Heart left ventricle (tissue), 16 donors: Measurements from ENCODE around the gene GPR87. TPM values are rescaled to one million over a fixed set of nuclear protein-coding genes. Genes with fewer than 3 reads are reported as not detected.
A peak's percentile ranks its signal among the peaks of the same experiment; 100 is the strongest.

Experiments used
- ATAC-seq, 4 donors: fragments of 200-7000 bp; cut with Tn5 transposase; one replicate each; pipeline ENCODE4 v1.9.1; 2020 to 2022; ENCODE audit warnings: moderate library complexity in 4 of 4, mild to moderate bottlenecking in 3 of 4, moderate number of reproducible peaks in 1 of 4
- DNase-seq, 5 donors: peaks; one replicate each; pipeline ENCODE4 v3.0.0-alpha.2; 2020
- H3K27ac ChIP-seq, 12 donors: fragments of 200-600 bp; sonication (generic) in 4 of 12; one replicate each; pipeline versions ENCODE4 v1.5.0 to v1.8.0; 2016 to 2022; ENCODE audit warnings: mild to moderate bottlenecking in 2 of 12
- H3K27me3 ChIP-seq, 9 donors: fragments of 200-600 bp; sonication (generic) in 2 of 9; one replicate each; pipeline versions ENCODE4 v1.5.1 to v1.8.0; 2016 to 2022; ENCODE audit warnings: mild to moderate bottlenecking in 3 of 9
- H3K36me3 ChIP-seq, 9 donors: fragments of 200-600 bp; sonication (generic) in 2 of 9; one replicate each; pipeline versions ENCODE4 v1.5.0 to v1.8.0; 2018 to 2022; ENCODE audit warnings: mild to moderate bottlenecking in 2 of 9
- H3K4me1 ChIP-seq, 12 donors: fragments of 200-600 bp; sonication (generic) in 4 of 12; one replicate each; pipeline versions ENCODE4 v1.5.0 to v1.8.0; 2016 to 2022; ENCODE audit warnings: mild to moderate bottlenecking in 3 of 12
- H3K4me3 ChIP-seq, 12 donors: fragments of 200-600 bp; sonication (generic) in 4 of 12; one replicate each; pipeline versions ENCODE4 v1.5.0 to v1.8.0; 2017 to 2022; ENCODE audit warnings: mild to moderate bottlenecking in 9 of 12, moderate library complexity in 4 of 12
- H3K9me3 ChIP-seq, 12 donors: fragments of 200-600 bp; sonication (generic) in 4 of 12; one replicate each; pipeline versions ENCODE4 v1.5.0 to v1.8.0; 2016 to 2022; ENCODE audit warnings: mild to moderate bottlenecking in 1 of 12
- POLR2A ChIP-seq, 2 donors: fragments of 450-650 bp; IDR thresholded peaks; one replicate each; pipeline ENCODE4 v1.6.1; 2017; ENCODE audit warnings: antibody characterized with exemption in 2 of 2, mild to moderate bottlenecking in 2 of 2, moderate library complexity in 2 of 2
- WGBS, 4 donors: extraction: QIAGEN DNeasy Blood & Tissue Kit in 2 of 4; methylation state at CpG; one replicate each; pipeline versions ENCODE4 v1.1.5 to v1.1.7; 2013 to 2018; 5-methylcytosine and 5-hydroxymethylcytosine counted together
- intact Hi-C, 10 donors: fragments of 100-400 bp; cut with DNase I; formaldehyde crosslinking; loops; one replicate each; pipeline versions ENCODE4 v1.11.1 to v1.14.2; 2022
- polyA plus RNA-seq, 2 donors: library from polyadenylated mRNA; stranded (reverse); fragments of 200-250 nt; gene quantifications; one replicate each; pipeline ENCODE4 v1.2.3, GENCODE V29; 2013
- total RNA-seq, 9 donors: library from RNA; depleted of rRNA in 2 of 9; stranded (reverse); fragments of >200 nt in 2 of 9; fragmentation: NEBNext Ultra II Directional in 3 of 9; extraction: Animal tissue kit (Norgen Biotek cat#: 25700) in 3 of 9; gene quantifications; one replicate each; pipeline versions ENCODE4 v1.1.0 to v1.2.4, GENCODE V29; 2016 to 2023
- TF ChIP-seq, protein P1 (sequence below), 12 donors: fragments of 200-600 bp; sonication (generic) in 4 of 12; IDR thresholded peaks; one replicate each; pipeline versions ENCODE4 v1.5.0 to v1.8.0; 2018 to 2022; ENCODE audit warnings: antibody characterized with exemption in 12 of 12, mild to moderate bottlenecking in 5 of 12
- donor health status: ischemic (EF 13 %, LVEDD 7.1; RV severe dilation, severe dysfunction).
- donor health status: healthy with polysubstance abuse.
- donor health status: DM: no; HTN: yes; CAD: no.
- donor health status: DM: no; HTN: no; CAD: no.
- donor health status: ischemic (EF 25% LVEDD 6.9; RV normal size, moderate dysfunction).
- donor health status: ischemic (EF 25% LVEDD 5.7; RV mildly dilated, moderate dysfunction).
- donor health status: healthy.
- donor health status: DM: yes; HTN: yes; CAD: no.
- donor health status: ischemic (EF 35%, LVEDD 5.7; RV mildly dilated, moderate dysfunction).
- donor health status: nonischemic (EF 11% LVEDD 7.7; RV severe dilation, severe dysfunction).
- donor health status: DM: yes; HTN: yes; CAD: no.
- donor health status: PGD.
- donor health status: ischemic (EF 29% LVEDD 5.4; RV normal size, mild dysfunction).
- donor health status: nonischemic (EF 23%, LVEDD 6.1; RV moderate dilation, normal function).

The GPR87 gene
- total and polyA plus RNA-seq, 11 donors: not detected

DNA sequence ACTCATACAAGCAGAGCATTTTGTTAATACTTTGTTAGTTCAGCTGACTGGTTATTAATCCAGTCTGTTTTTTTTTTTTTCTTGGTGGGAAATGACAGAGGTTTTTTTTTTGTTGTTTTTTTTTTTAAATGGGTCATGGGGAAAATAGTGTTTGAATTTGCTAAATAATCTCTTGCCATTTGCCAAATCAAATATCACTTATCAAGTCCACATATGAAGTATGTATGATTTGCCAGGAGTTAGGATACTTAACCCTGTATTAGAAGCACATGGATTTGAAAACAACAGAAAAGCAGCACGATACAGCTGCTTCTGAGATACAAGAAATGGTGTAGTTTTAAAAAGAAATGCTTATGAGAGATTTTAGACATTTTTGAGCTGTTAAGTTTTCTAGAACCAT is 59.9 kb downstream of the GPR87 start:
- Histone ChIP-seq H3K4me3 (no peak overlapping the region), H3K4me1 (peaks cover 0 to 17% (median 2%) of the 10 kb centered on the region in 12 donors), H3K27ac (peak overlapping the region in 5 of 12 donors; percentile 14 to 79 (median 24)), H3K27me3 (no peaks in the 10 kb centered on the region), H3K9me3 (no peaks in the 10 kb centered on the region), H3K36me3 (no peaks in the 10 kb centered on the region)
- ATAC-seq: no peak
- intact Hi-C loops: no loop called here
- 73 to 85% (median 76%) methylated on average over 1 of the region's 1 CpG for WGBS, 4 donors
- no peak for DNase-seq
- TF ChIP-seq, protein P1, sequence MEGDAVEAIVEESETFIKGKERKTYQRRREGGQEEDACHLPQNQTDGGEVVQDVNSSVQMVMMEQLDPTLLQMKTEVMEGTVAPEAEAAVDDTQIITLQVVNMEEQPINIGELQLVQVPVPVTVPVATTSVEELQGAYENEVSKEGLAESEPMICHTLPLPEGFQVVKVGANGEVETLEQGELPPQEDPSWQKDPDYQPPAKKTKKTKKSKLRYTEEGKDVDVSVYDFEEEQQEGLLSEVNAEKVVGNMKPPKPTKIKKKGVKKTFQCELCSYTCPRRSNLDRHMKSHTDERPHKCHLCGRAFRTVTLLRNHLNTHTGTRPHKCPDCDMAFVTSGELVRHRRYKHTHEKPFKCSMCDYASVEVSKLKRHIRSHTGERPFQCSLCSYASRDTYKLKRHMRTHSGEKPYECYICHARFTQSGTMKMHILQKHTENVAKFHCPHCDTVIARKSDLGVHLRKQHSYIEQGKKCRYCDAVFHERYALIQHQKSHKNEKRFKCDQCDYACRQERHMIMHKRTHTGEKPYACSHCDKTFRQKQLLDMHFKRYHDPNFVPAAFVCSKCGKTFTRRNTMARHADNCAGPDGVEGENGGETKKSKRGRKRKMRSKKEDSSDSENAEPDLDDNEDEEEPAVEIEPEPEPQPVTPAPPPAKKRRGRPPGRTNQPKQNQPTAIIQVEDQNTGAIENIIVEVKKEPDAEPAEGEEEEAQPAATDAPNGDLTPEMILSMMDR (IDR thresholded peaks at IDR 0.05): no peak
- no peak for TF ChIP-seq POLR2A (IDR thresholded peaks at IDR 0.05)

DNA sequence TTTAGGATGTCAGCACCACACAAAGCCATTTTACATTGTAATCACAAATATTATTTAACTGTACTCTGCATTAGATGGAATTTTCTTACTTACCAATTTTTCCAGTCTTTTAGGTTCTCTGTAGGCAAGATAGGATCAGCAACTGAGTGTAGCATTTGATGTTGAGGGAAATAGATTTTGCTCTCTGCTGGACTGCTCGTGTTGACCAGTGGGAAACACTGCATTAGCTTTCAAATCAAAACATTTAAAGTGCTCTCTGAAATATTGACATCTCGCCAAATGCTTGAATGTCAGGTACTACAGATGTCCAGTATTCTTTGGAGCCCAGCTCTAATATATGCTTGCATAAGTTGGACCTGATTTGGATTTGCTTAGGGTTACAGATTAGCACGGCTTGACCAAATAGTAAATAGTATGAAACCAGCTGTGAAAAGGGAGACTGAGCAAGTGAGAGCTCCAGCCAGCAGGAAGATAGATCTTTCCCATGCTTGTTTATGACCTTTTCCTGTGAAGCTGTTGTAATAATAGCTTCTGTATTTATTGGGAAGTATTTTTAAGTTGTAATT is 67.8 kb downstream of the GPR87 start:
- no peaks in the 10 kb centered on the region for H3K9me3 ChIP-seq
- peaks cover 0 to 22% (median 5%) of the 10 kb centered on the region in 12 donors for H3K4me1 ChIP-seq
- intact Hi-C loops: no loop called here
- no peaks in the 10 kb centered on the region for H3K27me3 ChIP-seq
- H3K36me3 ChIP-seq: no peaks in the 10 kb centered on the region
- no peak for DNase-seq
- ATAC-seq: peak in 3 of 4 donors; percentile 32 to 54 (median 46)
- peak overlapping the region in 10 of 12 donors; percentile 4 to 68 (median 37) for H3K27ac ChIP-seq
- H3K4me3 ChIP-seq: peak overlapping the region in 8 of 12 donors; percentile 6 to 45 (median 30)
- 33 to 40% (median 33%) methylated on average over 3 of the region's 3 CpGs for WGBS, 4 donors
- no peak for TF ChIP-seq POLR2A (IDR thresholded peaks at IDR 0.05)
- TF ChIP-seq, protein P1 (IDR thresholded peaks at IDR 0.05): no peak

Other genes starting within 250 kb of the GPR87 start
- 1 to 10 TPM in 2 of 9 donors, under 1 TPM in 7; 0.12 to 2.1 (median 0.50) TPM for gene MED12L, start 231.2 kb downstream of the GPR87 start, total RNA-seq
- under 1 TPM; 0.06 to 0.08 TPM for gene MED12L, start 231.2 kb downstream of the GPR87 start, polyA plus RNA-seq
- 1 to 10 TPM in 1 of 9 donors, under 1 TPM in 3, not detected in 5; 0.33 to 2.1 (median 0.42) TPM for gene GPR171, start 113.6 kb downstream of the GPR87 start, total RNA-seq
- gene GPR171, start 113.6 kb downstream of the GPR87 start, polyA plus RNA-seq: under 1 TPM; 0.18 to 0.19 TPM
- gene P2RY14, start 38.3 kb downstream of the GPR87 start, total RNA-seq: 1 to 10 TPM; 1.9 to 8.4 (median 4.1) TPM
- 1 to 10 TPM in 1 of 2 donors, under 1 TPM in 1; 0.75 to 2.9 TPM for gene P2RY14, start 38.3 kb downstream of the GPR87 start, polyA plus RNA-seq
- 1 to 10 TPM in 2 of 9 donors, under 1 TPM in 7; 0.23 to 7.3 (median 0.50) TPM for gene P2RY13, start 12.7 kb upstream of the GPR87 start, total RNA-seq
- under 1 TPM; 0.25 to 0.30 TPM for gene P2RY13, start 12.7 kb upstream of the GPR87 start, polyA plus RNA-seq
- 1 to 10 TPM in 3 of 9 donors, under 1 TPM in 6; 0.40 to 3.4 (median 0.84) TPM for gene P2RY12, start 67.9 kb upstream of the GPR87 start, total RNA-seq
- gene P2RY12, start 67.9 kb upstream of the GPR87 start, polyA plus RNA-seq: under 1 TPM; 0.26 to 0.34 TPM
- gene IGSF10, start 144.2 kb upstream of the GPR87 start, total RNA-seq: 1 to 10 TPM in 7 of 9 donors, under 1 TPM in 2; 0.53 to 8.8 (median 1.6) TPM
- under 1 TPM; 0.36 to 0.88 TPM for gene IGSF10, start 144.2 kb upstream of the GPR87 start, polyA plus RNA-seq